ENCODE results near the gene ZYG11B.
"Not testable (repeated sequence)": the region's sequence is repeated elsewhere in the genome, so short reads cannot be mapped to it uniquely, and the experiment has no call there.

ZYG11B gene

DNA sequence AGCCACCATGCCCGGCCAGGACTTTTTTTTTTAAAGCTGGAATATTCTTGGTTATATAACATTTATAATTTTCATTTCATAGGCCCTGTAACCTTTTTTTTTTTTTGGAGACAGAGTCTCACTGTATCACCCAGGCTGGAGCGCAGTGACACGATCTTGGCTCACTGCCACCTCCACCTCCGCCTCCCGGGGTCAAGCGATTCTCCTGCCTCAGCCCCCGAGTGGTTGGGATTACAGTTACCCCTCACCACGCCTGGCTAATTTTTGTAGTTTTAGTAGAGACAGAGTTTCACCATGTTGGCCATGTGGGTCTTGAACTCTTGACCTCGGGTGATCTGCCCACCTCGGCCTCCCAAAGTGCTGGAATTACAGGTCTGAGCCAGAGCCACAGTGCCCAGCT is 12.6 kb downstream of the ZYG11B start:
- CTCF ChIA-PET, result interaction anchor here (1.7 to 2.5 kb wide), 3 partner anchors 9 to 16 kb away, joined by 4 to 11 read pairs (median 5); no protein-coding TSS in a partner anchor
- POLR2A ChIA-PET, result interaction anchor here (1.5 kb wide), 1 partner anchor 12 kb away, joined by 3 read pairs; the partner anchor contains the start of gene ZYG11B
- no peak for DNase-seq (ENCODE audit: low read depth, low spot score)
- no peak overlapping the region for H3K4me3 ChIP-seq (ENCODE audit: low read depth, low read length)
- TF ChIP-seq CTCF (IDR thresholded peaks at IDR 0.05; ENCODE audit: insufficient read depth, low read length, missing control alignments), result no peak

DNA sequence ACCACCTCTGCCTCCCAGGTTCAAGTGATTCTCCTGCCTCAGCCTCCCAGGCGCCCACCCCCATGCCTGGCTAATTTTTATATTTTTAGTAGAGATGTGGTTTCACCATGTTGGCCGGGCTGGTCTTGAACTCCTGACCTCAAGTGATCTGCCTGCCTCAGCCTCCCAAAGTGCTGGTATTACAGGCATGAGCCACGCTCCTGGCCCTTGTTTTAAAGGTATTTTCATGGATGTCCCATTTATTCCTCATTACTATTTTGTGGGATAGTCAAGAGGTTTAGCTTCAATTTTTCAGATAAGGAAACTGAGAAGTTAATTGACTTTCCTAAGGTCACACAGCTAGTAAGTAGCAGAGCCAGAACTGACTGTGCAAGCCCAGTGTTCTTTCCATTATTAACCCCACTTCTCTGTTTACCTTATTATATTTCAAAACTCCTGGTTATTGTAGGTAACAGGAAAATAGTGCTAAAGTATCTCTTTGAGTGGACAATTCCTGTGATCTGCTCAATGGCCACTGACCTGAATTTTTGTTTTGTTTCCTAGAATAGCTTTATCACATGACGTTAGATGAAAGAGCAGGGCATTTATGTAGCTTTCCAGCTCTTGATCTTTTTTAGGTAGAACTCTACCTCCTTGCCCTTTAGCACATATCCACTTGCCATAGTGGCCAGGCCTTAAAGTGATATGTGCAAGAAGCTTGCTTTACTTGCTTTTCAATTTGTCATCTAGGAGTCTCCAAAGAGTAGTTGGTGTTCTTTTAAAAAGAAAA is 13.6 kb downstream of the ZYG11B start:
- TF ChIP-seq CTCF (IDR thresholded peaks at IDR 0.05; ENCODE audit: insufficient read depth, low read length, missing control alignments), result no peak
- ChIA-PET CTCF (interaction anchor here (0.9 to 1.7 kb wide), 2 partner anchors 8 to 12 kb away, joined by 3 to 4 read pairs; no protein-coding TSS in a partner anchor), POLR2A (no interaction called here)
- DNase-seq (ENCODE audit: low read depth, low spot score), result no peak
- H3K4me3 ChIP-seq (ENCODE audit: low read depth, low read length), result no peak overlapping the region

DNA sequence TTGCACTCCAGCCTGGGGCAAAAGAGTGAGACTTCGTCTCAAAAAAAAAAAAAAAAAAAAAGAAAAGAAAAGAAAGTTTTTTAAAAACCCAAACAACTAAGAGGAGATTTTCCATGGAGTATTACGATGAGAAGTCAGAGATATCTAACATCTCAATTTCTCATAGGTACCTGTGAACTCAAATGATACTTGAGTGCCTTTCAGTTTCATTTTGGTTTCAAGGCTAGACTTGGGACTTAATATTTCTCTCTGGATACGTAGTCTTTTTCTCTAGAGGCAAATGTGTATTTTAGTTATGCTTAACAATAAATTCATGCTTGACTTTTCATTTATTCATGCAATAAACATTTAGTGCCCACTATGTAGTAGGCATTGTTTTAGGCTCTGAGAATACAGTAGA is 15.0 kb downstream of the ZYG11B start:
- ChIA-PET CTCF (no interaction called here), POLR2A (no interaction called here)
- TF ChIP-seq CTCF (IDR thresholded peaks at IDR 0.05; ENCODE audit: insufficient read depth, low read length, missing control alignments), result no peak
- DNase-seq (ENCODE audit: low read depth, low spot score), result no peak
- H3K4me3 ChIP-seq (ENCODE audit: low read depth, low read length), result no peak overlapping the region

DNA sequence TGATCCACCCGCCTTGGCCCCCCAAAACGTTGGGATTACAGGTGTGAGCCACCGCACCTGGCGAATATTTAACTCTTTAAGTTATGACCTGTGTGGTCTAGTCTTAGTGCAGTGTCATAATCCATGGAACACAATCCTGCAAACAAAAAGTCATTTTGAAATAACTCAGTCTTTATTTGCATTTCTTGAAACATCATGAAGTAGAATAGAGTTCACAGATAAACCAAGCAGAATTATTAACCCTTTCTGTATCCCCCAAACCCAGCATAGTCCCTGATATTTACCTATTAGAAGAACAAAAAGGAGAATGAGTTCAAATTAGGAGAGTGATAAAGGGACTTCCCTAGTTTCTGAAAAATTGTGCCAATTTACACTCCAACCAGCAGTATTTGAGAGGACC is 19.9 kb downstream of the ZYG11B start:
- TF ChIP-seq CTCF (IDR thresholded peaks at IDR 0.05; ENCODE audit: insufficient read depth, low read length, missing control alignments), result no peak
- ChIA-PET POLR2A (no interaction called here), CTCF (interaction anchor here (1.7 kb wide), 1 partner anchor 60 kb away, joined by 3 read pairs; no protein-coding TSS in a partner anchor)
- H3K4me3 ChIP-seq (ENCODE audit: low read depth, low read length), result no peak overlapping the region
- no peak for DNase-seq (ENCODE audit: low read depth, low spot score)

DNA sequence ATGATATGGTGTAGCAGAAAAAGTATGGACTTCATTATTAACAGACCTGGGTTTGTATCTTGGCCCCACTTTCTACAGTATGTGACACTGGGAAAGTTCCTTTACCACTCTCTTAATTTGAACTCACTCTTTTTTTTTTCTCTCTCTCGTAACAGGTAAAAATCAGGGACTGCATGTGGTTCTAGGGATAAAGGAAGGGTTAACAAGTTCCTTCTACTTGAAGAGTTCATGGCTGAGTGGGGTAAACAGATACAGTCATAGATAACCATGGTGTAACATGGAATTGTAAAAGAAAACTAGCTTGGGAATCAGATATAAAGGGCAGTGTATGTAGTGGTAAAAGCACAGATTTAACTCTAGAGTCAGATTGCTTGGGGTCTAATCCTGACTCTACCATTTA is 21.2 kb downstream of the ZYG11B start:
- no peak for TF ChIP-seq CTCF (IDR thresholded peaks at IDR 0.05; ENCODE audit: insufficient read depth, low read length, missing control alignments)
- H3K4me3 ChIP-seq (ENCODE audit: low read depth, low read length), result no peak overlapping the region
- DNase-seq (ENCODE audit: low read depth, low spot score), result no peak
- ChIA-PET CTCF (interaction anchor here (1.1 to 2.3 kb wide), 8 partner anchors 9 to 348 kb away, joined by 3 to 11 read pairs (median 4); partner anchors contain the start of gene COA7), POLR2A (no interaction called here)

- TF ChIP-seq CTCF (IDR thresholded peaks at IDR 0.05; ENCODE audit: insufficient read depth, low read length, missing control alignments), result no peak
- no peak overlapping the region for H3K4me3 ChIP-seq (ENCODE audit: low read depth, low read length)
- DNase-seq (ENCODE audit: low read depth, low spot score), result no peak
- CTCF ChIA-PET, result interaction anchor here (0.8 to 2.3 kb wide), 13 partner anchors 10 to 349 kb away, joined by 3 to 12 read pairs (median 4); partner anchors contain the start of gene COA7
- POLR2A ChIA-PET, result no interaction called here
These were observed 21.9 kb downstream of the ZYG11B start for GRCh38 chr1:52748119-52748518.

DNA sequence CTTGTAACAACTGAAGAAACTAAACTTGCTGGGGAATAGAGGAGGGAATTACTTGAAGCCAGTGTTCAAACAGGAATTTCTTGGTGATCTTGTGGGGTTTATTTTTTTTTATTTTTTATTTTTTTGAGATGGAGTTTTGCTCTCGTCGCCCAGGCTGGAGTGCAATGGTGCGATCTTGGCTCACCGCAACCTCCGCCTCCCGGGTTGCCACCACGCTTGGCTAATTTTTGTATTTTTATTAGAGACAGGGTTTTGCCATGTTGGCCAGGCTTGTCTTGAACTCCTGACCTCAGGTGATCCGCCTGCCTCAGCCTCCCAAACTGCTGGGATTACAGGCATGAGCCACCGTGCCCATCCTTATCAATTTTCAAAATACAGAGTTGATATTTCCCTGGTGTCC is 23.2 kb downstream of the ZYG11B start:
- CTCF ChIA-PET, result interaction anchor here (1.8 to 2.3 kb wide), 3 partner anchors 8 to 21 kb away, joined by 5 to 12 read pairs (median 11); no protein-coding TSS in a partner anchor
- POLR2A ChIA-PET; DNase-seq (ENCODE audit: low read depth, low spot score); H3K4me3 ChIP-seq (ENCODE audit: low read depth, low read length): not testable (repeated sequence)

DNA sequence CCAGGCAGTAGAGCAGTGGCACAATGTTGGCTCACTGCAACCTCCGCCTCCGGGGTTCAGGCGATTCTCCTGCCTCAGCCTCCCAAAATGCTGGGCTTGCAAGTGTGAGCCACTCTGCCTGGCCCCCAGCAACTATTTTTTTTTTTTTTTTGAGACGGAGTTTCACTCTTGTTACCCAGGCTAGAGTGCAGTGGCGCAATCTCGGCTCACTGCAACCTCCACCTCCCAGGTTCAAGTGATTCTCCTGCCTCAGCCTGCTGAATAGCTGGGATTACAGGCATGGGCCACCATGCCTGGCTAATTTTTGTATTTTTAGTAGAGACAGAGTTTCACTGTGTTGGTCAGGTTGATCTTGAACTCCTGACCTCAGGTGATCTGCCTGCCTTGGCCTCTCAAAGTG is 23.9 kb downstream of the ZYG11B start:
- CTCF ChIA-PET; DNase-seq (ENCODE audit: low read depth, low spot score); POLR2A ChIA-PET; H3K4me3 ChIP-seq (ENCODE audit: low read depth, low read length): not testable (repeated sequence)
